HG03575 (cell line): ENCODE results near the gene PDXK.

Source experiments
- ATAC-seq: cut with Tn5 transposase; IDR thresholded peaks from one replicate; pipeline ENCODE4 v1.9.1; 2021; ENCODE audit not compliant: unreplicated experiment, insufficient number of reproducible peaks, low FRiP score; ENCODE audit errors: extremely low read depth

PDXK gene

DNA sequence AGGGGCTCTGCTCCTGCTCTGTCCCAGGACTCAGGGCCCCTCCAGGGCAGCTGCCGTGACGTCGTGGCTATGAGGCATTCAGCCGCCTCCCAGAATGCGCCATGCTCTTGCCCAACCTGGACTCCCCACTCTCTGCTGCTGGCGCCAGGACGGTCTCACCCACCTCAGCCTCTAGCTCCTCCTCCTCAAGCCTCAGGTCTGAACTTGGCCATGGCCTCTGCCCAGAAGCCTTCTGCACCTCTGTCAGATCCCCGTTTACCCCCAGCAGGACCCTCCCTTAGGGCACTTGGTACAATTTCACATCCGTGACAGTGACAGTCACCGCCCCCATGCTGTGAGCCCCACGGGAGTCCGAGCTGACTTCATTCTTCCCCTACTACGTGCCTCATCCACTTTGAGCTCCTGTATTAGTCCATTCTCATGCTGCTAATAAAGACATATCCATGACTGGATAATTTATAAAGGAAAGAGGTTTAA is 52.3 kb downstream of the PDXK start:
- ATAC-seq: no peak

DNA sequence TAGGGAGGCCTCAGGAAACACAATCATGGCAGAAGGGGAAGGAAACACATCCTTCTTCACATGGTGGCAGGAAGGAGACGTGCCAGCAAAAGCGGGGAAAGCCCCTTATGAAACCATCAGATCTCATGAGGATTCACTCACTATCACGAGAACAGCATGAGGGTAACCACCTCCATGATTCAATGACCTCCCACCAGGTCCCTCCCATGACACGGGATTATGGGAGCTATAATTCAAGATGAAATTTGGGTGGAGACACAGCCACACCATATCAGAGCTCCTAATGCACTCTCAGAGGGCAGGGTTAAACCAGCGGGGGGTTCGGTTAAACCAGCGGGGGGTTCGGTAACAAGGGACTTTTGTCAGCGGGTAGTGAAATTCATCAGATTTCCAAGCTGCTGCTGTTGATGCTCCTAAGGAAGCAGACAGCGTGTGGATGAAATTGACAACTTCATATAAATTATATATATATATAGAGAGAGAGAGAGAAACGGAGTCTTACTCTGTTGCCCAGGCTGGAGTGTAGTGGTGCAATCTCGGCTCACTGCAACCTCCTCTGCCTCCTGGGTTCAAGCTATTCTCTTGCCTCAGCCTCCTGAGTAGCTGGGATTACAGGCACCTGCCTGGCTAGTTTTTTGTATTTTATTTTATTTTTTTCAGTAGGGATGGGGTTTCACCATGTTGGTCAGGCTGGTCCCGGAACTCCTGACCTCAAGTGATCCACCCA is 52.9 kb downstream of the PDXK start:
- ATAC-seq: no peak

DNA sequence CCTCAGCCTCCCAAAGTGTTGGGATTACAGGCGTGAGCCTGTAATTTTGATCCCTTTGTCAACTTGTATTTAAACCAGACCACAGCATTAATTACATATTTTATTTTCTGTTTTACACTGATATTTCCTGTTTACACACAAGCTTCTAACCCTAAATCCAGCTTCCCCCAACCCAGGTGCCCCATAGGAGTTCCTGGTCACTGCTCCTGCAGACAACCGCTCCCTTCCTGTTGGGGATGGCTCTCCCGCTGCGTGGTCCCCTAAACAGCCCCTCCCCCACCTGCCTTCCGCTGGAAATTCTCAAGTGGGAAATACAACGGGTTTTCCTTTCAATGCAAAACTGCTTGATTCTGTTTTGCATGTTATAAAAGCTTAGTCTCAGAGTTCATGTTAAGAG is 53.5 kb downstream of the PDXK start:
- ATAC-seq: no peak

DNA sequence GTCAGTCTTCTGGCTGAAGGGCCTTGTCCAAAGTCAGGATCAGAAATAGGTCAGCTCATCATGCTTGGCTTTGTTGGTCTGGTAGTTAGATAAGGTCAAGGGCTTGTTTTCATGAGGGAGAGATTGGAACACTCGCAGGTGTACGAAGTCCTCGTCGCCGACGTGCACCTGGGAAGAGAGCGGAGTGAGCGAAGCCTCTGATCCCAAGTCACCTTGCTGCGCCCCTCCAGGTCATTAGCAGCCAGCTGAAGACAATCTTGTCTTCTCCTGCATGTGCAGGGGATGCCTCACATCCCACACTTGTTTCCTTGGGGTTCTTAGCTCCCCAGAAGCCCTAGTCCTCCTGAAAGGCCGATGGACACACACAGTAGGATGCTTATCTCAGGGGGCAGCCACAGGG is 55.2 kb downstream of the PDXK start:
- ATAC-seq: no peak

DNA sequence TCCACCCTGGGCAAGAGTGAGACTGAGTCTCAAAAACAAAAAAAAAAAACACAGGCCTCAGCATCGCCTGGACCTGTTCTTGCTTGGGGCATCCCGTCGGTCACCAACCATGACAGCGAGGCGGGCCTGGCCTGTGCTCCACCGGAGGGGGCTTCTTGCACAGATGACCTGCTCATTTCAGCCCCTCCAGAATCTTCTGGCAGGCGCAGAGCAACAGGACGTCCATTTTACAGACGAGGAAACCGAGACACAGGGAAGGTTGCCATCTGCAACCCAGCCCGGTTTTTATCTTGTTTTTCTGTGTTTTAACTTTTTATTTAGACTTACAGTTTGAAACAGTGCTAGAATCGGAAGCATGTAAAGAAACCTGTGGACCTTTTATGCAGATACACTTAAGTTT is 56.3 kb downstream of the PDXK start:
- ATAC-seq: no peak

DNA sequence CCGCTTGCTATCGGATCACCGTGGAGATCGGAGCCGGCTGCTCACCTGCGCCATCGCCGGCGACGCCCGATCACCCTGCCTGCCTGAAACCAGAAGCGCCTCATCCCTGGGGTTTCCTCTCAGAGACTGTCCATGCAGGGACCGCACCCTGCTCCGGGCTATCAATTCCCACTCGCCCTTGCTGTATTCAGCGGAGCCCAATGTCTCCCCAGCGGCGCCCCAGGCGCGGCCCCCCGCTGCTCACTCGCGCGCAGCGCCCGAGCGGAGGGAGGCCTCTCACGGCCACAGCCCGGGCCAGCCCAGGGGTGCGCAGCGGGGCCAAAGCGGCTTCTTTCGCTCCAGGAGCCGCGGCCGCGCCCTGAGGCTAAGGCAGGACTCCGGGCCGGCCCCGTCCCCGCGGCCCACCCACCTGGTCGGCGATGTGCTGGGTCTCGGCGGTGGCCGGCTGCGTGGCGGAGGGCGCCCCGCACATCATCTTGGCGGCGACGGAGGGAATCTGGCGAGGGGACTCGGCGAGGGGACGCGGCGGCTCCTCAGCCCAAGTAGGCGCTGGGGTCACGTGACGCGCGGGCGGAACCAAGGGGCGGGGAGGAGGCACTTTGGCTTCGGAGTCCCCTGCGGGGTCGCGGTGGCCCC is 57.0 kb downstream of the PDXK start, which contains the start of gene CSTB:
TSS of gene CSTB (minus strand) at position 514 of the 636 bp plus-strand sequence. CDS start at position 475, 39 bp downstream.
- ATAC-seq: no peak

DNA sequence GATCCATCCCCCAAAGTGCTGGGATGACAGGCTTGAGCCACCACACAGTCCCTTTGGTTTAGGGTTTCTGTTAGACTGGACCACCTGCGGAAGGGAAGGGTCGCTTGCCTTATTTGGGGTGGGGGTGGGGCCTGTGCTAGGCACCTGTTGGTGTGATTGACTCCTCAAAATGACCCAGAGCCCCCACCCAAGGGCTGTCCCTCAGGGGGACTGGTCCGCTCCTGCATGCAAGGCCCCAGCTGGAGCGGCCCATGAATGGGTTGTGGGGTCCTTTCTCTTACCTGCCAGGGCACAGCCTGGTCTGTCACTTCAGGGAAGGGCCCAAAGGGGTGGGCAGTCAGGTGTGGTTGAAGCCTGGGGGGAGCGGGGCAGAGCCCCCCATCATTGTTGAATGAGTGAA is 59.0 kb downstream of the PDXK start:
- no peak for ATAC-seq

DNA sequence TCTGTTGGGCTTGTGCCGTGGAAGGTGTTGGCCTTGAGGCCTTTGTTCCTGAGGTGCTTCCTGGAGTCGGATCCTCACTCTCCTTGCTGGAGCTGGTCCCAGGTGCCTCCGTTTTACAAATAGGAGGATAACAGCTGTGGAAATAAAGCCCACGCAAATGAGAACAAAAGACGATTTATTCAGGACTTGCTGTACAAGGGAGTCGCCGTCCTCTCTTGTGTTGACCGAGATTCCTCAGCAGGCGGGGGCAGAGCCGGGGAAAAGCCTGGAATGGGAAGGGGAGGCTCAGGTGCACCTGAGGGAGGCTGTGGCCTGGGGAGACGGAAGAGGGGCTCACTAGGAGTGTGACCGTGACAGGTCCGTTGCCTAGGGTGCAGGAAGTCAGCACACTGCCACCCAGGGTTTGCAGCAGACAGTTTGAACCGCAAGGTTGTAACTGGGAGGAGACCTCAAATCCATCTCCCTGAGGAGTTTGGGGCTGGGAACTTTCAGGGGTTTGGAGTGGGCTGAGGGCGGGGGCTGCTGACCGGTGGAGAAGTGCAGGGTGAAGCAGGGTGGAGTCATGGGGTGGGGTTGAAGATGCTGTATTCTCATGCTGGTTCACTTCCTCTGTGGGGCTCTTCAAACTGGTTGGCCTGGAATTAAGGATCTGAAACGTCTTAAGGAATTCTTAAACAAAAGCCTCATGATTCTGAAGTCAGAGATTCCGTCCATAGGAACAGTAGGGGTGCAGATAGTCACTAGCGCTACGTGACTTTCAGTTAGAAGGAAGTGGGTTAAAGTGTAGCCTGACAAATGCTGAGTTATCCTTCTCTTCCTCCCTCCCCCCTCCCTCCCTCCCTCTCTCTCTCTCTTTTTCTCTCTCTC is 59.8 kb downstream of the PDXK start:
- ATAC-seq: no peak

DNA sequence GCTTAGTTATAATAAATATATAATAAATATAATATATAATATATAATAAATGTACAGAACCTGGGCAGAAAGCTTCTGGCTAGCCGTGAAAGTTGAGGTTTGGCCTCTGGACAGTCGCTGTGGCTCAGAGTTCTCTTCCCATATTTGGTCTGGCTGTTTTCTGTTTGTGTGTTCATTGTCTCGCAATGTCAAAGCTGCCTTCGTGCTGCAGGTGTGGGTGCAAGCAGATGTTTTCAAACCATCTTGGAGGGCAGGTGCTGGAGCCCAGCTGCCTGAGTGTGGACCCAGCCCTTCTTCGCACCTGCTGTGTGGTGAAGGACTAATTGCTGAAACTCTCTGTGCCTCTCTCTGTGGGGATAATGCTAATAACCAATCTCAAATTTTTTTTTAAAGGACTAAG is 60.7 kb downstream of the PDXK start:
- ATAC-seq: no peak

DNA sequence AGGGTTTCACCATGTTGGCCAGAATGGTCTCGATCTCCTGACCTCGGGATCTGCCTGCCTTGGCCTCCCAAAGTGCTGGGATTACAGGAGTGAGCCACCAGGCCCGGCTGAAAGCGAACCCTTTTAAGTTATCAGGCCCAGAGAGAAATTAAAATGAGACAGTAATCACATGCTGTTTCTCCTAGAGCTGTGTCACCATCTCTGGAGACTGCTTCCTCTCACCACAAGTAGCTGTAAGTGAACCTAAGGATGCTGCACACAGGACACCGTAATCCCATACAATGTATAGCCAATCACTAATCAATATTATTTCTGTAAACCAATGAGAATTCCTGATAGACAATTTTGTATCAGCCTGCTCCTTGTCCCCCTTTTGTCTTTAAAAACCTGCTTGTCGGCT is 62.9 kb downstream of the PDXK start:
- ATAC-seq: no peak

DNA sequence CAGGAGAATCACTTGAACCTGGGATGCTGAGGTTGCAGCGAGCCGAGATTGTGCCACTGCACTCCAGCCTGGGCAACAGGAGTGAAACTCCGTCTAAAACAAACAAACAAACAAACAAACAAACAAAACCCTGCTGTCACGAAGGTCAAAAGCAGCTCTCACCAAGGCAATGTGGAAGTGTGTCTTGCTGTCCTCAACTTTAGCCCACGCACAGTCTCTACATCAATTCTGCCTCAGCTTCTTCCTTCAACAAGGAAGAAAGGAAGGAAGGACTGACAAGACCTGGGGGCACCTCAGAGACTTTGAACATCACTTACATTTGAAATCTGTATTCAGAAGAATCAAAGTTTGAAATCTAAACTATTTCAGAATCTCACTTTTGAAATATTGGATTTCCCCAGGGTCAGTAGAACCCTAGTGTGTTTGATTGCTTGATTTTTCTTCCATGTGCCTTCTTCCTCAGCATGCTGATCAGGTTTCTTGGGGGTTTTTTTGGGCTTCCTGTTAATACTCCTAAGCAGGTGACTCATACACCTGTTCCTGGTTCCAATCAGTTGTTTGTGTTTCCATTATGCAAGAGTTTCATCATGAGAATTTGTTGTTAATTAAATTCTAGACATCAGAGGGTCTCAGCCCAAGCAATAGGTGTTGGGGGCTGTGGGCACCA is 63.6 kb downstream of the PDXK start:
- ATAC-seq: no peak

DNA sequence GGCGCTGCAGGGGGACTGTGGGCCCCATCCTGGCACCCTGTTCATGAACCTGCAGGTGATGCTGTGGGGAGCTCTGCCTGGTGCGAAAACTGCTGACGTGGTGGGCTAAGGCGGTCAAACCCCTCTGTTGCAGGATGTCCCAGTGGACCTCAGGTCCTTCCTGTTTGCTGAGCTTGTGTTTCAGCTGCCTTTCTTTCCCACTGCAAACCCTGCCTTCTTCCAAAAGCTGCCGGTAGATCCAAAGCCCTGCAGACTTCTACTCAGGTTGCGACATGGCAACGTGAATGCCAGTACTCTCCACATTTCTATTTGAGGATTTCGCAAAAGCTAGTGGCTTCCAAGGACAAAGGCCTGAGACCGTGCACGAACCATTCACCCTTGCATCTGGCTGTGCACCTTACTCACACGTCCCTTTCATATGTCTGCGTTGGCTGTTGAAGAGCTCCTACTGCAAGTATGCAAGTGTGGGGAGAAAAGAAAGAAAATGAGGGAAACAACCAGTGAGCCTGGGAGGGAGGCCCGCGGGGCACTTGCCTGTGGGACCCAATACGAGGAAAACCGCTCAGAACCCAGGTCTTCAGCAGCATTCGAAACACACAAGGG is 64.3 kb downstream of the PDXK start:
- ATAC-seq: no peak

DNA sequence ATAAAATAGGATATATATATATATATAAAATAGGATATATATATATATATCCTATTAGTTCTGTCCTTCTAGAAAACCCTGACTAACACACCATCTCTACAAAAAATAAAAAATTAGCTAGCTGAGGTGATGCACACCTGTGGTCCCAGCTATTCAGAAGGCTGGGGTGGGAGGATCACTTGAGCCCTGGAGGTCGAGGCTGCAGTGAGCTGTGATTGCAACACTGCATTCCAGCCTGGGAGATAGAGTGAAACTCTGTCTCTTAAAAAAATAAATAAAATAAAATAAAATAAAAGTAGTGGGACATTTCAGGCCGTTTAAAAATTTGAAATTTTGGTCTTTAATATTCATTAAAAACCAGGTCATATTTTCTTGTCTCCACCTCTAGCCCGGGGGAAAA is 66.2 kb downstream of the PDXK start:
- ATAC-seq: no peak

DNA sequence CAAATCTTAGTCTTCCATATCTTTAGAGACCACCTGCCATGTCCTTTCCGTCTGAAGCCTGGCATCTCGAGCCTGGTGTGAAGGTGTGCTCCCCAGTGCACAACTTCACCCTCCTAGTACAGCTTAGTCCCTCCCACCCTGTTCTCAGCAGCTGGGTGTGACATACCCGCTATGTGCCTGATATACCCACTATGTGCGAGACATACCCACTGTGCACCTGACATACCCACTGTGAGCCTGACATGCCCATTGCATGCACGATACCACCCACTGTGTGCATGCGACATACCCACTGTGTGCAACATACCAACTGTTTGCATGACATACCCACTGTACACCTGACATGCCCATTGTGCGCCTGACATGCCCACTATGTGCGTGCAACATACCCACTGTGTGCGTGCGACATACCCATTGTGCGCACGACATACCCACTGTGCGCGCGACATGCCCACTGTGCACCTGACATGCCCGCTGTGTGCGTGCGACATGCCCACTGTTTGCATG is 67.4 kb downstream of the PDXK start:
- no peak for ATAC-seq

DNA sequence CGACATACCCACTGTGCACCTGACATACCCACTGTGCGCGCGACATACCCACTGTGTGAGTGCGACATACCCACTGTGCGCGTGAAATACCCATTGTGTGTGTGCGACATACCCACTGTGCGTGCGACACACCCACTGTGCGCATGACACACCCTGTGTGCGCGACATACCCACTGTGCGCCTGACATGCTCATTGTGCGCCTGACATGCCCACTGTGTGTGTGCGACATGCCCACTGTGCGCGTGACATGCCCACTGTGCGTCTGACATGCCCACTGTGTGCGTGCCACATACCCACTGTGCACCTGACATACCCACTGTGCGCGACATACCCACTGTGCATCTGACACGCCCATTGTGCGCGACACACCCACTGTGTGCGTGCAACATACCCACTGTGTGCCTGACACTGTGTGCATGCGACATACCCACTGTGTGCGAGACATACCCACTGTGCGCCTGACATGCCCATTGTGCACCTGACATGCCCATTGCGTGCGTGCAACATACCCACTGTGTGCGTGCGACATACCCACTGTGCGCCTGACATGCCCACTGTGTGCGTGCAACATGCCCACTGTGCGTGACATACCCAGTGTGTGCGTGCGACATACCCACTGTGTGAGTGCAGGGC is 68.0 kb downstream of the PDXK start:
- no peak for ATAC-seq

DNA sequence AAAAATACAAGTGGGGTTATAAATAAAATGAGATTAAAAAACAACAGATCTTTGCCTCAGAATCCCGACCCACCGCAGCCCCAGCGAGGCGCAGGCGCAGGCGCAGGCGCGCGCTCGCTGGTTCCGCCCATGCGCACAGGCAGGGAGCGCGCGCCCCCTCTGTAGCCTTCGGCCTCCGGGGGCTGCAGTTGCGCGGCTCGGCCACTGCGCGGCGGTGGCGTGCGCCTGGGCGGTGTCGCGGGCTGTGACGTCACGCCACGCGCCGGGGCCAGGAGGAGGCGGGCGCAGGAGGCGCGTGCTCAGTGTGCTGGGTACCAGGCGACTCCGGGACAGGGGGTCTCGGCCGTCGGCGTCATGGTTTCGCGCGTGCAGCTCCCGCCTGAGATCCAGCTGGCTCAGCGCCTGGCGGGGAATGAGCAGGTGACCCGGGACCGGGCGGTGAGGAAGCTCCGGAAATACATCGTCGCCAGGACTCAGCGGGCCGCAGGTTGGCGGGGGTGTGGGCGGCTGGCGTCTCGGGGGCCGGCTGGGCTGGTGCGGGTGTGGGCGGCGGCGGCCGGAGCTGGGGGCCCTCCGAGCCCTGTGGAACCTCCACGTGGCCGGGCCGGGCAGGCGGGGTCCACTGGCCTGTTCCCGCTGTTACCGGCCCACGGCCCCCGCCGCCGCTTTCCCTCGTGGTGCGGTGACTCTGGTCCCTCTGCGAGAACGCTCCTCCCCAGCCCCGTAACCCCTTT is 70.5 kb downstream of the PDXK start, which contains the start of gene RRP1:
TSS of gene RRP1 (plus strand) at position 302 of the 734 bp plus-strand sequence. CDS start at position 355, 53 bp downstream.
- no peak for ATAC-seq

DNA sequence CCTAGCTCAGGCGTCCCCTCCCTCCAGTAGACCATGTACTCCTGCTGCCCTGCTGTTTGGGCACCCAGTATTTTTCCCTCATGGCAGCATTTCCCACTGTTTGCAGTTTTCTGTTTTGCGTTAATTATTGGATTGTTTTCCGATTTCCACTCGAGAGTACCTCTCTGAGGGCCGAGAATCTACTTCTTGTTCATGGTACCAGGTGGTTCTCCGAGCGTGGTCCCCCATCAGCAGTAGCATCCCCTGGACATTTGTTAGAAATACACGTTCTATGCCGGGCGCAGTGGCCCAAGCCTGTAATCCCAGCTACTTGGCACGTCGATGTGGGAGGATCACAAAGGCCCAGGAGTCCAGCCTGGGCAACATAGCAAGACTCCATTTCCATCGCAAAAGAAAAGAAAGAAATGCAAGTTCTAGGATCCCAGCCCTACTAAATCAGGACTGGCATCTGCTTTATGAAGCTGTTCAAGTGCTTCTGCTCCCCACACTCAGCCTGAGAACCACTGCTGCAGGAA is 71.1 kb downstream of the PDXK start:
- ATAC-seq: no peak
